Activated gamma-delta T cell treated with anti-CD3 and anti-CD28 coated beads, Interleukin-2, amount 50 U/mL, for 16 hours (primary cell): ENCODE data around the gene CHST6.
"Not testable (repeated sequence)": the region's sequence is repeated elsewhere in the genome, so short reads cannot be mapped to it uniquely, and the experiment has no call there.

ENCODE experiments used
- DNase-seq: peaks from one replicate; pipeline ENCODE4 v3.0.0-alpha.2; 2020; ENCODE audit warnings: low read depth

The CHST6 gene

GRCh38 chr16:75502916-75503605 is 7.8 kb upstream of the CHST6 start:
- DNase-seq = no peak

GRCh38 chr16:75501820-75502219 is 6.6 kb upstream of the CHST6 start:
- not testable (repeated sequence) for DNase-seq

GRCh38 chr16:75501359-75501758 is 6.1 kb upstream of the CHST6 start:
- DNase-seq = no peak

- DNase-seq = not testable (repeated sequence)
Observed at GRCh38 chr16:75498605-75499322, 3.5 kb upstream of the CHST6 start.

- no peak for DNase-seq
Observed at GRCh38 chr16:75497558-75497957, 2.3 kb upstream of the CHST6 start.

- no peak for DNase-seq
Observed at GRCh38 chr16:75494661-75495075, 573 bp downstream of the CHST6 start.

GRCh38 chr16:75494184-75494583 is 1.1 kb downstream of the CHST6 start:
- DNase-seq = no peak

GRCh38 chr16:75491876-75492275 is 3.4 kb downstream of the CHST6 start:
- DNase-seq = no peak

GRCh38 chr16:75488322-75488721 is 6.9 kb downstream of the CHST6 start:
- no peak for DNase-seq

- DNase-seq = no peak
Observed at GRCh38 chr16:75486676-75487313, 8.4 kb downstream of the CHST6 start.

- no peak for DNase-seq
Observed at GRCh38 chr16:75486014-75486675, 9.1 kb downstream of the CHST6 start.

- no peak for DNase-seq
Observed at GRCh38 chr16:75485230-75486013, 9.8 kb downstream of the CHST6 start.

- no peak for DNase-seq
Observed at GRCh38 chr16:75483222-75483621, 12.0 kb downstream of the CHST6 start.

GRCh38 chr16:75482434-75483205 is 12.6 kb downstream of the CHST6 start:
- no peak for DNase-seq

GRCh38 chr16:75481475-75481874 is 13.8 kb downstream of the CHST6 start:
- no peak for DNase-seq

GRCh38 chr16:75479421-75479990 is 15.7 kb downstream of the CHST6 start:
- no peak for DNase-seq

GRCh38 chr16:75478480-75479345 is 16.5 kb downstream of the CHST6 start:
- no peak for DNase-seq

GRCh38 chr16:75477680-75478473 is 17.4 kb downstream of the CHST6 start:
- DNase-seq = no peak

- no peak for DNase-seq
Observed at GRCh38 chr16:75476817-75477216, 18.4 kb downstream of the CHST6 start.
